AG04450 (cell line): ENCODE results near the gene POLR1A. TPM values are rescaled to one million over a fixed set of nuclear protein-coding genes. Genes with fewer than 3 reads are reported as not detected.

Experiments
- CTCF ChIA-PET: fragments of 300-600, 350-600 bp; formaldehyde crosslinking; extraction: SDS; loops from one replicate; lab custom pipeline; 2022; ENCODE audit warnings: antibody characterized with exemption, inconsistent platforms; lab: Charles Lee
- POLR2A ChIA-PET: fragments of 350-600 bp; formaldehyde crosslinking; extraction: SDS; loops from one replicate; lab custom pipeline; 2021; ENCODE audit warnings: antibody characterized with exemption, inconsistent platforms; lab: Yijun Ruan, JAX
- DNase-seq: peaks from one replicate; pipeline ENCODE4 v3.0.0-alpha.2; 2011; ENCODE audit warnings: low read depth, low spot score
- H3K27ac ChIP-seq: one replicate; pipeline ENCODE4 v1.5.1; 2012; ENCODE audit warnings: low read depth, low read length, control low read depth
- H3K27me3 ChIP-seq: one replicate; pipeline ENCODE4 v1.6.0; 2012; ENCODE audit warnings: low read length; ENCODE audit not compliant: control insufficient read depth, insufficient read depth
- H3K4me3 ChIP-seq: 2 replicates; pipeline ENCODE4 v1.5.1; 2011; ENCODE audit warnings: mild to moderate bottlenecking, low read depth, low read length, control low read depth
- H3K9me3 ChIP-seq: 2 replicates; pipeline ENCODE4 v1.5.1; 2012; ENCODE audit warnings: low read length; ENCODE audit not compliant: control insufficient read depth, insufficient read depth
- polyA plus RNA-seq: library from polyadenylated mRNA; depleted of rRNA; stranded (reverse); fragments of >200 nt; gene quantifications from 2 replicates; pipeline ENCODE4 v1.2.3, GENCODE V29; 2011
- TF ChIP-seq, protein P1 (sequence below): IDR thresholded peaks from 2 replicates; pipeline ENCODE4 v1.5.1; 2011; ENCODE audit warnings: low read depth, low read length, control low read depth, inconsistent platforms

The POLR1A gene
- polyA plus RNA-seq, 1 experiment = 11.1 TPM

DNA sequence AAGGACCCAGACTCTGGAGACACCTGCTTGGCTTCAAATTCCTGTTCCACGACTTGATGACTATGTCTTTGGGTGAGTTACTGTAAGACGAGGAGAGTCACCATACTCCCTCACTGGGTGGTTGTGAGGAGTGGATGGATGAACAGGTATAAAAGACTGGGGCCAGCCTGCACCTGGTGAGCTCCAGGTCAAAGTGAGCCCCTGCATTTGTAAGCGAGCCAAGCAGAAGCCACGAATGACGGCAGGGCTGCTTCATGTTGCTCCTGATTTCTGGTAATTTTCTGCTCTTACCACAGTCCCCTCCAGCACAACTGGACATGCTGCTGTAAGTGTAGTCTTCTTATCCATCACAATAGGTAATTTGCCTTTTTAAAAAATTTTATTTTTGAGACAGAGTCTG, 86.6 kb downstream of the POLR1A start:
- ChIA-PET CTCF (interaction anchor here (0.5 kb wide), 1 partner anchor 17 kb away, joined by 7 read pairs; no protein-coding TSS in a partner anchor), POLR2A (no interaction called here)

DNA sequence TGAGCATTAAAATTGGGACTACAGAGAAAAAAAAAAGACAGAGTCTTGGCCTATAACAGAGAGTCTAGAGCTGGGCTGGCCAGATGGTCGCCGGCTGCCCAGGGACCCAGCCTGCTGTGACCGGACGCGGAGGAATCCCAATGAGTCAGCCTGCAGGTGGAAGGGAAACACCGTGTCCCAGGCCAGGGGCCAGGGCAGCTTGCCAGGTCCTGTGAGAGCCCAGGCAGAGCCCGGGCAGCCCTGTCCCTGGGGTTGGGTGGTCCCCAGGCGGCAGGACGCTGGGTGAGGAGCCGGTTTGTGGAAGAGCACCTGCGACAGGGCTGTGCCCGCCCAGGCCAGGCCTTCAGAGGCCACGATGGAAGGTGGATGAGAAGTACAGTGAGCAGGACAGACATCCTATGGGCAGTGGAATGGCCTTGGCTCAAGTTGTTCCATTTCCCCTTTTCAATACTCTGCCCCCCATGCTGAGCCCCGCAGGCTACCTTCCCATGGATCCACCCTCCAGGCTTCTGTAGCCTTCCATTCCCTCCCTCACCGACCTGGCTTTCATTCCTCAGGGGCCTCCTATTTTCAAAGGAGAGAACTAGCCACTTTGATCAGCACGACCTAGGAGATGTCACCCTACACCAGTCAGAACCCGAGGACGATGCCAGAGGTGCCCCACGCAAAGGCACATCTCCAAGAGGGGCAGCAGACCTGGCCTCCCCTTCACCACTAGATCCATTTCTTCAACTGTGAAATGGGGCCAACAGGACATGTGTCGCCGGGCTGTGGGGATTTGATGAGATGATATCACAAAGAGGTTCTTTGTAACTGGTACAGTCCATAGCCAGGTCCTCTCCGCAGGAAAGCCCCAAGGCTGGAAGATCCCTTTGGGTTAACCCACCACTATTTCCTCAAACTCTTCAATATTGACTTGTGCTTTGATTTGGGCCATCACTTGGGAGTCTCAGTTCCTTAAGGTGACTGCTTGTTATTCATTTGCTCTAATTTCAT, 87.5 kb downstream of the POLR1A start:
- no peak for DNase-seq
- POLR2A ChIA-PET = no interaction called here

More for the DNA sequence above, 86.6 kb downstream of the POLR1A start:
- no peak for DNase-seq
- Histone ChIP-seq H3K27ac (no peak overlapping the region), H3K4me3 (no peak overlapping the region), H3K27me3 (peaks cover 6% of the 10 kb centered on the region), H3K9me3 (peaks cover 10% of the 10 kb centered on the region)
- TF ChIP-seq, protein P1, sequence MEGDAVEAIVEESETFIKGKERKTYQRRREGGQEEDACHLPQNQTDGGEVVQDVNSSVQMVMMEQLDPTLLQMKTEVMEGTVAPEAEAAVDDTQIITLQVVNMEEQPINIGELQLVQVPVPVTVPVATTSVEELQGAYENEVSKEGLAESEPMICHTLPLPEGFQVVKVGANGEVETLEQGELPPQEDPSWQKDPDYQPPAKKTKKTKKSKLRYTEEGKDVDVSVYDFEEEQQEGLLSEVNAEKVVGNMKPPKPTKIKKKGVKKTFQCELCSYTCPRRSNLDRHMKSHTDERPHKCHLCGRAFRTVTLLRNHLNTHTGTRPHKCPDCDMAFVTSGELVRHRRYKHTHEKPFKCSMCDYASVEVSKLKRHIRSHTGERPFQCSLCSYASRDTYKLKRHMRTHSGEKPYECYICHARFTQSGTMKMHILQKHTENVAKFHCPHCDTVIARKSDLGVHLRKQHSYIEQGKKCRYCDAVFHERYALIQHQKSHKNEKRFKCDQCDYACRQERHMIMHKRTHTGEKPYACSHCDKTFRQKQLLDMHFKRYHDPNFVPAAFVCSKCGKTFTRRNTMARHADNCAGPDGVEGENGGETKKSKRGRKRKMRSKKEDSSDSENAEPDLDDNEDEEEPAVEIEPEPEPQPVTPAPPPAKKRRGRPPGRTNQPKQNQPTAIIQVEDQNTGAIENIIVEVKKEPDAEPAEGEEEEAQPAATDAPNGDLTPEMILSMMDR = no peak

DNA sequence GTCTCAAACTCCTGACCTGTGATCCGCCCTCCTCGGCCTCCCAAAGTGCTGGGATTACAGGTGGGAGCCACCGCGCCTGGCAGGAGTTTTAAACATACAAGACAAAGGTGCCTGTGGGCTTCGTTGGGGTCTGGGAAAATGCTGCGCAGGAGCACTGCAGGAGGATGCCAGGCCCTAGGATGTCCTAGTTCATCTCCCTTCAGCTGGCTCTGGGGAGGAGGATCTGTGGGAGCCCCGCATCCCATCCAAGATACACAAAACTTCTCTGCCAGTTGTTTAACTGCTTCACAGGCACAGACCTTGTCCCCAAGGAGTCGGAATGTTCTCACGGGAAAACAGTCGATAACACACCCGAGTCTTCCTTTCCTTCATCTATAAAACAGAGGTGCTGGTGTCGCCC, 89.1 kb downstream of the POLR1A start:
- CTCF ChIA-PET = no interaction called here
- Histone ChIP-seq H3K27me3 (peaks cover 15% of the 10 kb centered on the region), H3K9me3 (peaks cover 10% of the 10 kb centered on the region), H3K4me3 (no peak overlapping the region), H3K27ac (no peak overlapping the region)
- DNase-seq = no peak
- TF ChIP-seq, protein P1 = no peak
- POLR2A ChIA-PET = no interaction called here

More for the DNA sequence above, 87.5 kb downstream of the POLR1A start:
- TF ChIP-seq, protein P1 = no peak
- Histone ChIP-seq H3K27ac (no peak overlapping the region), H3K27me3 (peaks cover 6% of the 10 kb centered on the region), H3K4me3 (no peak overlapping the region), H3K9me3 (peaks cover 10% of the 10 kb centered on the region)
- CTCF ChIA-PET = interaction anchor here (0.5 to 0.9 kb wide), 2 partner anchors 18 to 131 kb away, joined by 3 to 7 read pairs; no protein-coding TSS in a partner anchor

DNA sequence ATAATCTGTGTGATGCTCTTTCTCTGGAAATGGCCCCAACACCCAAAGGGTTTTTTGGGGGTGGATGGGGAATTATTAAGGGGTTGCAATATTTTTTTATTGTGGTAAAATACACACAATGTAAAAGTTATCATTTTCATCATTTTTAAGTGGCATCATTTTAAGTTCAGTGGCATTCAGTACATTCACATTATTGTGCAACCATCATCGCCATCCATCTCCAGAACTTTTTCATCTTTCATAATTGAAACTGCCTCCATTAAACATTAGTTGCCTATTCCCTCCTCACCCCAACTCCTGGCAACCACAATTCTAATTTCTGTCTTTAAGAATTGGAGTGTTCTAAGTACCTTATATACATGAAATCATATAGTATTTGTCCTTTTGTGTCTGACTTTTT, 90.0 kb downstream of the POLR1A start:
- ChIA-PET CTCF (no interaction called here), POLR2A (no interaction called here)
- DNase-seq = no peak
- peaks cover 16% of the 10 kb centered on the region for H3K27me3 ChIP-seq
- H3K9me3 ChIP-seq = peaks cover 10% of the 10 kb centered on the region
- H3K27ac ChIP-seq = no peak overlapping the region
- no peak overlapping the region for H3K4me3 ChIP-seq
- TF ChIP-seq, protein P1 = no peak

DNA sequence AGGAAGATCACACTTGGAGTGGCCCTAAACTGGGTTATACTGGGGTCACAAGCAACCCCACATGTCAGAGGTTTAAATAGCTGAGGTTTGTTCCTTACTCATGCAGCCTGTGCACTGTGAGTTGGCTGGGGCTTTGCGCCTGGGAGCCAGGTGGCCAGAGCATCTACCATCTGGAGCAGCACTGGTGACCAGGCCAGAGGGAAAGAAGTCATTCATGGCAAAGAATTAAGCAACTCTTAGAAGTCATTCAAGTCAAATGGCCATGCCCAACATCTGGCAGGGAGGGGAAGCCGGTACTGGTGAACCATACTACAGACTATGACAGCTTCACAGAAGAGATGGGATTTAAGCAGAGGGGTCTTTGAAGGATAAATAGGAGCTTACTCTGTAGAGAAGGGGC, 90.7 kb downstream of the POLR1A start:
- H3K9me3 ChIP-seq = peaks cover 10% of the 10 kb centered on the region
- CTCF ChIA-PET = no interaction called here
- TF ChIP-seq, protein P1 = no peak
- POLR2A ChIA-PET = no interaction called here
- H3K27me3 ChIP-seq = peaks cover 16% of the 10 kb centered on the region
- no peak for DNase-seq
- H3K4me3 ChIP-seq = no peak overlapping the region
- no peak overlapping the region for H3K27ac ChIP-seq
